Tibial nerve (tissue), 4 donors: Measurements from ENCODE around the gene NME7. TPM values are rescaled to one million over a fixed set of nuclear protein-coding genes. Genes with fewer than 3 reads are reported as not detected.

Experiments used
- DNase-seq, 2 donors: peaks; one replicate each; pipeline ENCODE4 v3.0.0-alpha.2; 2019; ENCODE audit warnings: low spot score in 2 of 2
- H3K27ac ChIP-seq, 4 donors: fragments of 200-600 bp; sonication (generic) in 3 of 4; one replicate each; pipeline ENCODE4 v1.5.1; 2017 to 2019; ENCODE audit warnings: mild to moderate bottlenecking in 1 of 4
- H3K27me3 ChIP-seq, 2 donors: fragments of 200-600 bp; sonication (generic) in 1 of 2; one replicate each; pipeline versions ENCODE4 v1.5.1 to v1.6.0; 2017 to 2019
- H3K36me3 ChIP-seq, 3 donors: fragments of 200-600 bp; sonication (generic); one replicate each; pipeline ENCODE4 v1.5.1; 2018 to 2019
- H3K4me1 ChIP-seq, 4 donors: fragments of 200-600 bp; sonication (generic) in 3 of 4; one replicate each; pipeline ENCODE4 v1.5.1; 2017 to 2019
- H3K4me3 ChIP-seq, 4 donors: fragments of 200-600 bp; sonication (generic) in 3 of 4; one replicate each; pipeline ENCODE4 v1.5.1; 2017 to 2019; ENCODE audit warnings: mild to moderate bottlenecking in 1 of 4, moderate library complexity in 1 of 4
- H3K9me3 ChIP-seq, 4 donors: fragments of 200-600 bp; sonication (generic) in 3 of 4; one replicate each; pipeline ENCODE4 v1.5.1; 2017 to 2019
- CTCF ChIP-seq, 5 experiments: fragments of 200-600 bp in 3 of 5; fragments of 450-650 bp in 2 of 5; sonication (generic) in 3 of 5; IDR thresholded peaks; one replicate each; pipeline ENCODE4 v1.5.1; 2016 to 2019; ENCODE audit warnings: antibody characterized with exemption in 5 of 5, mild to moderate bottlenecking in 3 of 5, moderate library complexity in 2 of 5
- EP300 ChIP-seq, 2 donors: sonication (generic); formaldehyde crosslinking; IDR thresholded peaks; one replicate each; pipeline ENCODE4 v1.6.1; 2017; ENCODE audit warnings: antibody characterized with exemption in 2 of 2, mild to moderate bottlenecking in 1 of 2
- POLR2A ChIP-seq, 2 donors: fragments of 450-650 bp; IDR thresholded peaks; one replicate each; pipeline ENCODE4 v1.6.1; 2017; ENCODE audit warnings: antibody characterized with exemption in 2 of 2, mild to moderate bottlenecking in 2 of 2, moderate library complexity in 2 of 2
- WGBS, 2 donors: methylation state at CpG; one replicate each; pipeline ENCODE4 v1.1.5; 2018; 5-methylcytosine and 5-hydroxymethylcytosine counted together
- total RNA-seq, 4 donors: library from RNA; depleted of rRNA; stranded (reverse); fragments of >200 nt; gene quantifications; one replicate each; pipeline ENCODE4 v1.1.0, GENCODE V29; 2016

Gene NME7
- total RNA-seq, 4 donors from 2014 or later: 8.2 to 26.2 (median 17.5) TPM

- Histone ChIP-seq H3K9me3 (no peaks in the 10 kb centered on the region), H3K27me3 (no peaks in the 10 kb centered on the region), H3K4me3 (no peak overlapping the region), H3K4me1 (no peaks in the 10 kb centered on the region), H3K36me3 (peaks cover 0 to 10% (median 0%) of the 10 kb centered on the region in 3 donors), H3K27ac (no peak overlapping the region)
- 81 to 92% methylated on average over 2 of the region's 2 CpGs for WGBS, 2 donors
- TF ChIP-seq EP300 (IDR thresholded peaks at IDR 0.05): no peak
- no peak for TF ChIP-seq POLR2A (IDR thresholded peaks at IDR 0.05)
- no peak for TF ChIP-seq CTCF (IDR thresholded peaks at IDR 0.05)
- no peak for DNase-seq
Measured at GRCh38 chr1:169124459-169124858, 243.1 kb downstream of the NME7 start.

GRCh38 chr1:169122976-169123375 is 244.6 kb downstream of the NME7 start:
- 86 to 88% methylated on average over 6 of the region's 6 CpGs for WGBS, 2 donors
- H3K4me1 ChIP-seq: no peaks in the 10 kb centered on the region
- no peak for DNase-seq

GRCh38 chr1:169121146-169121923 is 246.3 kb downstream of the NME7 start:
- Histone ChIP-seq H3K27ac (no peak overlapping the region), H3K27me3 (no peaks in the 10 kb centered on the region), H3K4me1 (no peaks in the 10 kb centered on the region), H3K4me3 (no peak overlapping the region), H3K9me3 (no peaks in the 10 kb centered on the region), H3K36me3 (peaks cover 0 to 10% (median 0%) of the 10 kb centered on the region in 3 donors)
- no peak for DNase-seq
- WGBS, 2 donors: 93% methylated on average over 6 of the region's 6 CpGs
- TF ChIP-seq EP300 (IDR thresholded peaks at IDR 0.05) (no peak), CTCF (IDR thresholded peaks at IDR 0.05) (no peak), POLR2A (IDR thresholded peaks at IDR 0.05) (no peak)

More at GRCh38 chr1:169122976-169123375, 244.6 kb downstream of the NME7 start:
- Histone ChIP-seq H3K4me3 (no peak overlapping the region), H3K36me3 (peaks cover 0 to 10% (median 0%) of the 10 kb centered on the region in 3 donors), H3K9me3 (no peaks in the 10 kb centered on the region), H3K27ac (no peak overlapping the region), H3K27me3 (no peaks in the 10 kb centered on the region)
- TF ChIP-seq CTCF (IDR thresholded peaks at IDR 0.05): no peak
- TF ChIP-seq EP300 (IDR thresholded peaks at IDR 0.05): no peak
- TF ChIP-seq POLR2A (IDR thresholded peaks at IDR 0.05): no peak

- Histone ChIP-seq H3K36me3 (peaks cover 0 to 2% (median 0%) of the 10 kb centered on the region in 3 donors), H3K9me3 (no peaks in the 10 kb centered on the region), H3K27me3 (no peaks in the 10 kb centered on the region), H3K4me3 (no peak overlapping the region), H3K27ac (no peak overlapping the region), H3K4me1 (peaks cover 0 to 7% (median 6%) of the 10 kb centered on the region in 4 donors)
- DNase-seq: no peak
- TF ChIP-seq EP300 (IDR thresholded peaks at IDR 0.05) (no peak), POLR2A (IDR thresholded peaks at IDR 0.05) (no peak), CTCF (IDR thresholded peaks at IDR 0.05) (no peak)
- 65 to 68% methylated on average over 5 of the region's 5 CpGs for WGBS, 2 donors
Measured at GRCh38 chr1:169120066-169120465, 247.5 kb downstream of the NME7 start.

- no peak for DNase-seq
- Histone ChIP-seq H3K27me3 (no peaks in the 10 kb centered on the region), H3K4me1 (peaks cover 0 to 7% (median 6%) of the 10 kb centered on the region in 4 donors), H3K27ac (no peak overlapping the region), H3K36me3 (no peaks in the 10 kb centered on the region), H3K9me3 (no peaks in the 10 kb centered on the region), H3K4me3 (no peak overlapping the region)
- TF ChIP-seq EP300 (IDR thresholded peaks at IDR 0.05): no peak
- no peak for TF ChIP-seq POLR2A (IDR thresholded peaks at IDR 0.05)
- TF ChIP-seq CTCF (IDR thresholded peaks at IDR 0.05): no peak
- 73% methylated on average over 5 of the region's 5 CpGs for WGBS, 2 donors
Measured at GRCh38 chr1:169119405-169119804, 248.2 kb downstream of the NME7 start.
